NOMO-1 treated with dmso at 0.1 percent for 144 hours (cell line): ENCODE measurements around the gene HMGA1.

Experiments
- DNase-seq: peaks from one replicate; lab custom pipeline; 2025; ENCODE audit not compliant: unreplicated experiment; lab: John Stamatoyannopoulos, UW

The HMGA1 gene

GRCh38 chr6:34236443-34237315 lies at the start of gene HMGA1:
Gene HMGA1, plus strand, starts transcription at chr6:34236873. Its CDS starts 3,908 bp downstream, at chr6:34240781.
- DNase-seq: peak; percentile 76

GRCh38 chr6:34189806-34190503 lies 46.7 kb upstream of the HMGA1 start:
- peak; percentile 61 for DNase-seq

- DNase-seq: no peak
Measured at GRCh38 chr6:34190504-34191122, 46.1 kb upstream of the HMGA1 start.

GRCh38 chr6:34194772-34195171 lies 41.9 kb upstream of the HMGA1 start:
- DNase-seq: no peak

GRCh38 chr6:34195726-34196115 lies 41.0 kb upstream of the HMGA1 start:
- no peak for DNase-seq

GRCh38 chr6:34196116-34196832 lies 40.4 kb upstream of the HMGA1 start:
- DNase-seq: peak; percentile 75

GRCh38 chr6:34196833-34197195 lies 39.9 kb upstream of the HMGA1 start:
- no peak for DNase-seq

- DNase-seq: no peak
Measured at GRCh38 chr6:34200340-34200971, 36.2 kb upstream of the HMGA1 start.

- DNase-seq: no peak
Measured at GRCh38 chr6:34201455-34202107, 35.1 kb upstream of the HMGA1 start.

GRCh38 chr6:34202329-34203201 lies 34.1 kb upstream of the HMGA1 start:
- no peak for DNase-seq

GRCh38 chr6:34204693-34205092 lies 32.0 kb upstream of the HMGA1 start:
- DNase-seq: no peak

GRCh38 chr6:34205466-34205865 lies 31.2 kb upstream of the HMGA1 start:
- DNase-seq: no peak

GRCh38 chr6:34205916-34206315 lies 30.8 kb upstream of the HMGA1 start:
- no peak for DNase-seq

- DNase-seq: no peak
Measured at GRCh38 chr6:34206726-34207125, 29.9 kb upstream of the HMGA1 start.

GRCh38 chr6:34207695-34208443 lies 28.8 kb upstream of the HMGA1 start:
- no peak for DNase-seq

- DNase-seq: no peak
Measured at GRCh38 chr6:34213772-34214171, 22.9 kb upstream of the HMGA1 start.

- DNase-seq: no peak
Measured at GRCh38 chr6:34218691-34219090, 18.0 kb upstream of the HMGA1 start.

- DNase-seq: no peak
Measured at GRCh38 chr6:34223381-34223955, 13.2 kb upstream of the HMGA1 start.
